Transverse colon (tissue), 3 donors: Measurements from ENCODE around the gene C19orf73.

Experiments
- POLR2A ChIP-seq: fragments of 450-650 bp; IDR thresholded peaks from one replicate; pipeline ENCODE4 v1.6.1; 2016; ENCODE audit warnings: antibody characterized with exemption, mild to moderate bottlenecking, moderate library complexity
- TF ChIP-seq, protein P1 (sequence below), 5 experiments: fragments of 200-600 bp in 3 of 5; fragments of 450-650 bp in 2 of 5; sonication (generic) in 3 of 5; IDR thresholded peaks; 1 replicate in 2 of 5; 2 replicates in 3 of 5; pipeline ENCODE4 v1.5.1; 2016 to 2017; ENCODE audit warnings: antibody characterized with exemption in 5 of 5, inconsistent platforms in 3 of 5, mild to moderate bottlenecking in 2 of 5, moderate library complexity in 1 of 5

DNA sequence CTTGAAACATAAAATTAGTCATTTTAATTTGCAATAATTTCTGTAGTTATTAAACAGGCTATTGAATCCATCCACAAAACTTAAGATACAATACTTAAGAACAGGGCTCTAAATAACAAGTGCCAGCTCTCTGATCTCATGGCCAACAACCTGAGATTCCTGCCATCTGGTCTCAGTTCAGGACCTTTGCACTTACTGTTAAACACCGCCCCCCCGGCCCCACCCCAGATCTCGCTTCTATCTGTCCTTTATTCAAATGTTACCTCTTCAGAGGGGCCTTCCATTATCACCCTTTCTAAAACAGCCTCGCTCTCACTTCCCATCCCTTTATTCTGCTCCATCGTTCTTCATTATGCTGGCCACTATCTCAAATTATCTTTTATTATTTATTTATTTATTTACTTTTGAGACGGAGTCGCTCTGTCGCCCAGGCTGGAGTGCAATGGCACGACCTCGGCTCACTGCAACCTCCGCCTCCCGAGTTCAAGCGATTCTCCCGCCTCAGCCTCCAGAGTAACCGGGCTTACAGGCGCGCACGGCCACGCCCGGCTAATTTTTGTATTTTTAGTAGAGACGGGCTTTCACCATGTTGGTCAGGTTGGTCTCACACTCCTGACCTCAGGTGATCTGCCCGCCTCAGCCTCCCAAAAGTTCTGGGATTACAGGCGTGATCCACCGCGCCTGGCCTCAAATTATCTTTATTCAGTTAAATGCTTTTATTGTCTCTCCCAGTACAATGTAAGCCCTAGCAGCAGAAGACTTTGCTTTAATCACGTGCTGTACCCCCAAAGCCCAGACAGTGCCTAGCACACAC is 34.5 kb downstream of the C19orf73 start:
- TF ChIP-seq, protein P1, sequence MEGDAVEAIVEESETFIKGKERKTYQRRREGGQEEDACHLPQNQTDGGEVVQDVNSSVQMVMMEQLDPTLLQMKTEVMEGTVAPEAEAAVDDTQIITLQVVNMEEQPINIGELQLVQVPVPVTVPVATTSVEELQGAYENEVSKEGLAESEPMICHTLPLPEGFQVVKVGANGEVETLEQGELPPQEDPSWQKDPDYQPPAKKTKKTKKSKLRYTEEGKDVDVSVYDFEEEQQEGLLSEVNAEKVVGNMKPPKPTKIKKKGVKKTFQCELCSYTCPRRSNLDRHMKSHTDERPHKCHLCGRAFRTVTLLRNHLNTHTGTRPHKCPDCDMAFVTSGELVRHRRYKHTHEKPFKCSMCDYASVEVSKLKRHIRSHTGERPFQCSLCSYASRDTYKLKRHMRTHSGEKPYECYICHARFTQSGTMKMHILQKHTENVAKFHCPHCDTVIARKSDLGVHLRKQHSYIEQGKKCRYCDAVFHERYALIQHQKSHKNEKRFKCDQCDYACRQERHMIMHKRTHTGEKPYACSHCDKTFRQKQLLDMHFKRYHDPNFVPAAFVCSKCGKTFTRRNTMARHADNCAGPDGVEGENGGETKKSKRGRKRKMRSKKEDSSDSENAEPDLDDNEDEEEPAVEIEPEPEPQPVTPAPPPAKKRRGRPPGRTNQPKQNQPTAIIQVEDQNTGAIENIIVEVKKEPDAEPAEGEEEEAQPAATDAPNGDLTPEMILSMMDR (IDR thresholded peaks at IDR 0.05): no peak
- no peak for TF ChIP-seq POLR2A
